Measurements from ENCODE around the gene HTR3D. TPM values are rescaled to one million over a fixed set of nuclear protein-coding genes. Genes with fewer than 3 reads are reported as not detected.
"Not testable (repeated sequence)": the region's sequence is repeated elsewhere in the genome, so short reads cannot be mapped to it uniquely, and the experiment has no call there.

HTR3D gene
- total RNA-seq, 1 experiment from 2014 or later: not detected

GRCh38 chr3:184017672-184018423 lies 13.7 kb upstream of the HTR3D start, which contains the start of gene ABCC5:
ABCC5 (minus strand) TSS chr3:184017884; CDS start chr3:184014392, 3,492 bp downstream.
- ChIA-PET POLR2A (ENCODE audit: low non-redundant PET) (no interaction called here), CTCF (interaction anchor here (0.7 kb wide), 1 partner anchor 211 kb away, joined by 4 read pairs; no protein-coding TSS in a partner anchor)
- BruUV-seq (replicated peaks): no TSS peak
- Histone ChIP-seq H3K27me3 (replicated peaks; ENCODE audit: insufficient read depth, low read depth, low read length, poor library complexity) (no peaks in the 10 kb centered on the region), H3K27ac (ENCODE audit: low read depth, low read length, poor library complexity, severe bottlenecking) (peak within 1 kb of the TSS; percentile 56), H3K36me3 (ENCODE audit: insufficient read depth, low read length, poor library complexity, severe bottlenecking) (no peaks in the 10 kb centered on the region), H3K4me1 (ENCODE audit: insufficient read depth, low read length, poor library complexity, severe bottlenecking) (peaks cover 10% of the 10 kb centered on the region), H3K4me3 (ENCODE audit: low read depth, low read length, poor library complexity, severe bottlenecking) (peak within 1 kb of the TSS; percentile 98), H3K9me3 (ENCODE audit: low read depth, low read length, poor library complexity, severe bottlenecking) (no peaks in the 10 kb centered on the region)
- intact Hi-C loops (cut with micrococcal nuclease; ENCODE audit: unreplicated experiment): loop anchor here (5.0 kb wide), 1 partner anchor 121 kb away; no protein-coding TSS in a partner anchor
- peak; percentile 96 for DNase-seq (ENCODE audit: low spot score)
- TF ChIP-seq EZH2 (IDR thresholded peaks at IDR 0.05; ENCODE audit: borderline replicate concordance, low read depth, low read length, poor library complexity, severe bottlenecking) (no peak), CTCF (conservative IDR thresholded peaks at IDR 0.05; ENCODE audit: low read depth, low read length) (no peak)

- TSS peak; percentile 64 for BruUV-seq (replicated peaks)
- TF ChIP-seq CTCF (conservative IDR thresholded peaks at IDR 0.05; ENCODE audit: low read depth, low read length): no peak
- no peak for TF ChIP-seq EZH2 (IDR thresholded peaks at IDR 0.05; ENCODE audit: borderline replicate concordance, low read depth, low read length, poor library complexity, severe bottlenecking)
- ChIA-PET CTCF (no interaction called here), POLR2A (ENCODE audit: low non-redundant PET) (no interaction called here)
- DNase-seq (ENCODE audit: low spot score): no peak
- H3K9me3 ChIP-seq (ENCODE audit: low read depth, low read length, poor library complexity, severe bottlenecking): no peaks in the 10 kb centered on the region
- no peaks in the 10 kb centered on the region for H3K36me3 ChIP-seq (ENCODE audit: insufficient read depth, low read length, poor library complexity, severe bottlenecking)
- peak overlapping the region; percentile 98 for H3K4me3 ChIP-seq (ENCODE audit: low read depth, low read length, poor library complexity, severe bottlenecking)
- H3K27ac ChIP-seq (ENCODE audit: low read depth, low read length, poor library complexity, severe bottlenecking): peak overlapping the region; percentile 56
- H3K4me1 ChIP-seq (ENCODE audit: insufficient read depth, low read length, poor library complexity, severe bottlenecking): peaks cover 10% of the 10 kb centered on the region
- no peaks in the 10 kb centered on the region for H3K27me3 ChIP-seq (replicated peaks; ENCODE audit: insufficient read depth, low read depth, low read length, poor library complexity)
- intact Hi-C loops (cut with micrococcal nuclease; ENCODE audit: unreplicated experiment): loop anchor here (5.0 kb wide), 1 partner anchor 121 kb away; no protein-coding TSS in a partner anchor
These were observed 13.0 kb upstream of the HTR3D start for GRCh38 chr3:184018424-184018973.

- intact Hi-C loops (cut with micrococcal nuclease; ENCODE audit: unreplicated experiment): no loop called here
- DNase-seq (ENCODE audit: low spot score): no peak
- no peaks in the 10 kb centered on the region for H3K27me3 ChIP-seq (replicated peaks; ENCODE audit: insufficient read depth, low read depth, low read length, poor library complexity)
- ChIA-PET POLR2A (ENCODE audit: low non-redundant PET) (no interaction called here), CTCF (no interaction called here)
- no peaks in the 10 kb centered on the region for H3K4me1 ChIP-seq (ENCODE audit: insufficient read depth, low read length, poor library complexity, severe bottlenecking)
- no peak overlapping the region for H3K27ac ChIP-seq (ENCODE audit: low read depth, low read length, poor library complexity, severe bottlenecking)
- BruUV-seq (replicated peaks): no TSS peak
- no peaks in the 10 kb centered on the region for H3K36me3 ChIP-seq (ENCODE audit: insufficient read depth, low read length, poor library complexity, severe bottlenecking)
- H3K9me3 ChIP-seq (ENCODE audit: low read depth, low read length, poor library complexity, severe bottlenecking): no peaks in the 10 kb centered on the region
- TF ChIP-seq EZH2 (IDR thresholded peaks at IDR 0.05; ENCODE audit: borderline replicate concordance, low read depth, low read length, poor library complexity, severe bottlenecking) (no peak), CTCF (conservative IDR thresholded peaks at IDR 0.05; ENCODE audit: low read depth, low read length) (no peak)
- no peak overlapping the region for H3K4me3 ChIP-seq (ENCODE audit: low read depth, low read length, poor library complexity, severe bottlenecking)
These were observed 9.2 kb upstream of the HTR3D start for GRCh38 chr3:184022323-184022722.

GRCh38 chr3:184025256-184025655 lies 6.3 kb upstream of the HTR3D start:
- H3K4me1 ChIP-seq (ENCODE audit: insufficient read depth, low read length, poor library complexity, severe bottlenecking); H3K27ac ChIP-seq (ENCODE audit: low read depth, low read length, poor library complexity, severe bottlenecking); DNase-seq (ENCODE audit: low spot score); POLR2A ChIA-PET (ENCODE audit: low non-redundant PET); H3K36me3 ChIP-seq (ENCODE audit: insufficient read depth, low read length, poor library complexity, severe bottlenecking); H3K9me3 ChIP-seq (ENCODE audit: low read depth, low read length, poor library complexity, severe bottlenecking); H3K27me3 ChIP-seq (replicated peaks; ENCODE audit: insufficient read depth, low read depth, low read length, poor library complexity); intact Hi-C loops (cut with micrococcal nuclease; ENCODE audit: unreplicated experiment); H3K4me3 ChIP-seq (ENCODE audit: low read depth, low read length, poor library complexity, severe bottlenecking); BruUV-seq (replicated peaks): not testable (repeated sequence)
- CTCF ChIA-PET: interaction anchor here (0.6 kb wide), 1 partner anchor 201 kb away, joined by 4 read pairs; no protein-coding TSS in a partner anchor

- CTCF ChIA-PET; H3K27ac ChIP-seq (ENCODE audit: low read depth, low read length, poor library complexity, severe bottlenecking); H3K4me1 ChIP-seq (ENCODE audit: insufficient read depth, low read length, poor library complexity, severe bottlenecking); DNase-seq (ENCODE audit: low spot score); H3K36me3 ChIP-seq (ENCODE audit: insufficient read depth, low read length, poor library complexity, severe bottlenecking); H3K4me3 ChIP-seq (ENCODE audit: low read depth, low read length, poor library complexity, severe bottlenecking); H3K9me3 ChIP-seq (ENCODE audit: low read depth, low read length, poor library complexity, severe bottlenecking); POLR2A ChIA-PET (ENCODE audit: low non-redundant PET); BruUV-seq (replicated peaks); intact Hi-C loops (cut with micrococcal nuclease; ENCODE audit: unreplicated experiment): not testable (repeated sequence)
- peaks cover 14% of the 10 kb centered on the region for H3K27me3 ChIP-seq (replicated peaks; ENCODE audit: insufficient read depth, low read depth, low read length, poor library complexity)
These were observed 3.2 kb upstream of the HTR3D start for GRCh38 chr3:184028275-184028890.

Measured in A673 (cell line).